ENCODE data around the gene PCDH18. TPM values are rescaled to one million over a fixed set of nuclear protein-coding genes. Genes with fewer than 3 reads are reported as not detected.

PCDH18 gene
- total and polyA plus RNA-seq, 2 of the 13 experiments (the other 11 are each of a cell fraction or from before 2014, with no cell fraction given) = not detected

DNA sequence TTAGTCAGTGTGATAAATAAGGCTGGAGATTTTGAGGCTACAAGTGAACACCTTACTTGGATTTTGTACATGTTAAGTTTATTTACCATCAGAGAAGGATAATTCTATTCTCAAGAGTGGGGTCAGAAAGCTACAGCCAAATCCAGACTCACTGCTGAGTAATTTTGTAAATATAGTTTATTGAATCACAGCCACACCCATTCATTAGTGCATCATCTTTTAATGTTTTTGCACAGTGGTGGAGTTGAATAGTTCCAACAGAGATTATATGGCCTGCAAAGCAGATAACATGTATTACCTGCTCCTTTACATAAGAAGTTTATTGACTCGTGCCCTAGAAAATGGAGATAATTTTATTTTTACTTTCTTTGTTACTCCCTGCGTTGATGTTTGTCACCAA is 60.4 kb downstream of the PCDH18 start (continued):
- TF ChIP-seq ZNF274 (CRISPR knock-in tag; IDR thresholded peaks at IDR 0.05) (no peak), TARDBP (CRISPR knock-in tag; IDR thresholded peaks at IDR 0.05) (no peak), ZFAT (CRISPR knock-in tag; conservative IDR thresholded peaks at IDR 0.05) (no peak), ZNF782 (CRISPR knock-in tag; IDR thresholded peaks at IDR 0.05; ENCODE audit: borderline replicate concordance) (no peak), SMC3 (IDR thresholded peaks at IDR 0.05; ENCODE audit: low read length) (no peak)
- TF ChIP-seq, protein P1, sequence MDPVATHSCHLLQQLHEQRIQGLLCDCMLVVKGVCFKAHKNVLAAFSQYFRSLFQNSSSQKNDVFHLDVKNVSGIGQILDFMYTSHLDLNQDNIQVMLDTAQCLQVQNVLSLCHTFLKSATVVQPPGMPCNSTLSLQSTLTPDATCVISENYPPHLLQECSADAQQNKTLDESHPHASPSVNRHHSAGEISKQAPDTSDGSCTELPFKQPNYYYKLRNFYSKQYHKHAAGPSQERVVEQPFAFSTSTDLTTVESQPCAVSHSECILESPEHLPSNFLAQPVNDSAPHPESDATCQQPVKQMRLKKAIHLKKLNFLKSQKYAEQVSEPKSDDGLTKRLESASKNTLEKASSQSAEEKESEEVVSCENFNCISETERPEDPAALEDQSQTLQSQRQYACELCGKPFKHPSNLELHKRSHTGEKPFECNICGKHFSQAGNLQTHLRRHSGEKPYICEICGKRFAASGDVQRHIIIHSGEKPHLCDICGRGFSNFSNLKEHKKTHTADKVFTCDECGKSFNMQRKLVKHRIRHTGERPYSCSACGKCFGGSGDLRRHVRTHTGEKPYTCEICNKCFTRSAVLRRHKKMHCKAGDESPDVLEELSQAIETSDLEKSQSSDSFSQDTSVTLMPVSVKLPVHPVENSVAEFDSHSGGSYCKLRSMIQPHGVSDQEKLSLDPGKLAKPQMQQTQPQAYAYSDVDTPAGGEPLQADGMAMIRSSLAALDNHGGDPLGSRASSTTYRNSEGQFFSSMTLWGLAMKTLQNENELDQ (CRISPR knock-in tag; IDR thresholded peaks at IDR 0.05; ENCODE audit: borderline replicate concordance) = no peak

DNA sequence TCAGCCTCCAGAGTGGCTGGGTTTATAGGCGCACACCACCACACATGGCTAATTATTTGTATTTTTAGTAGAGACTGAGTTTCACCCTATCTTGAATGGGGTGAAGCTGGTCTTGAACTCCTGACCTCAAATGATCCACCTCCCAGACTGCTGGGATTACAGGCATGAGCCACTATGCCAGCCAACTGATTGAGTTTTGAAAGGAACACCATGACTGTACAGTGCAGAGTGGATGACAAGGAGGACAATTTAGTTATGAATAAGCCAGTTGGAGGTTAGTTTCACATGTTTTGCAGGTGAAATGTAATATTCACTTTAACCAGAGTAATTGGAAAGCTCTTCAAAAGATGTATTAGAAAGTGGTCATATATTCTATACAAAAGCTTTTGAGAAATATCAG is 60.8 kb downstream of the PCDH18 start:
- no peak overlapping the region for H3K9ac ChIP-seq (ENCODE audit: insufficient read depth, low read depth, low read length)
- BruUV-seq (replicated peaks) = no TSS peak
- POLR2A ChIA-PET = no interaction called here

More for the DNA sequence above, 60.8 kb downstream of the PCDH18 start:
- 91% methylated on average over 1 of the region's 1 CpG for WGBS (ENCODE audit: low lambda C conversion rate)
- Histone ChIP-seq H3K4me3 (replicated peaks in 1 of 3; ENCODE audit: insufficient read depth in 1 of 3, low read depth in 2 of 3, low read length in 3 of 3) (no peak overlapping the region), H3K36me3 (replicated peaks in 1 of 2; ENCODE audit: control insufficient read depth in 1 of 2, insufficient read depth in 2 of 2, low read length in 2 of 2) (no peaks in the 10 kb centered on the region), H3K4me2 (ENCODE audit: low read depth, low read length) (no peak overlapping the region), H3K27ac (ENCODE audit: extremely low read length, insufficient read depth, low read length) (no peak overlapping the region), H3K79me2 (ENCODE audit: insufficient read depth, low read length) (no peaks in the 10 kb centered on the region), H3K4me1 (ENCODE audit: insufficient read depth, low read length) (no peaks in the 10 kb centered on the region), H3K27me3 (ENCODE audit: control insufficient read depth in 1 of 2, insufficient read depth in 2 of 2, low read length in 2 of 2) (no peaks in the 10 kb centered on the region), H4K20me1 (ENCODE audit: insufficient read depth, low read length) (no peaks in the 10 kb centered on the region), H3K9me3 (ENCODE audit: low read length) (peaks cover 15% of the 10 kb centered on the region; the same call in 1 of the 2 replicates), H2AFZ (ENCODE audit: low read length) (no peak overlapping the region)
- in situ Hi-C loops (cut with HindIII; ENCODE audit: extremely low pct_ligation_motif_present, low pct_unique_long_range_greater_than_20kb) (no loop called here), intact Hi-C loops (cut with micrococcal nuclease; ENCODE audit: unreplicated experiment) (no loop called here)
- no peak for FAIRE-seq
- CTCF ChIA-PET (ENCODE audit: low intra/inter-chr PET ratio, low total read pairs) = no interaction called here
- DNase-seq (ENCODE audit: low spot score) = no peak
- no peak for TF ChIP-seq SKI (IDR thresholded peaks at IDR 0.05; ENCODE audit: partially characterized antibody)
- no peak for ATAC-seq
